SK-MEL-5 (cell line): ENCODE measurements around the gene CLHC1. TPM values are rescaled to one million over a fixed set of nuclear protein-coding genes. Genes with fewer than 3 reads are reported as not detected.
"Not testable (repeated sequence)": the region's sequence is repeated elsewhere in the genome, so short reads cannot be mapped to it uniquely, and the experiment has no call there.

Experiments
- DNase-seq: peaks from one replicate; pipeline ENCODE4 v3.0.0-alpha.2; 2016; ENCODE audit warnings: low read depth, low spot score
- in situ Hi-C: cut with HindIII; loops from 2 replicates; pipeline ENCODE4 v1.10.0; 2016; ENCODE audit warnings: low sequenced_read_pairs, high pct_unique_total_duplicates, low pct_unique_long_range_greater_than_20kb
- polyA plus RNA-seq, 2 experiments: library from polyadenylated mRNA; depleted of rRNA; stranded (reverse); fragments of >200 nt; gene quantifications; 2 replicates each; pipeline ENCODE4 v1.2.3, GENCODE V29; 2015
- total RNA-seq: library from RNA; depleted of rRNA; stranded (reverse); fragments of >200 nt; shearing (Covaris generic); gene quantifications from 2 replicates; pipeline ENCODE4 v1.2.3, GENCODE V29; 2014; rRNA removed

The CLHC1 gene
- 7.1 and 7.9 TPM in 2 replicates for total RNA-seq
- 3.7 and 4.0 TPM in 2 replicates for polyA plus RNA-seq (2015; cell fraction: cytosol; rRNA removed)
- polyA plus RNA-seq (2015; cell fraction: nucleus; rRNA removed) = 81.5 and 82.1 TPM in 2 replicates

DNA sequence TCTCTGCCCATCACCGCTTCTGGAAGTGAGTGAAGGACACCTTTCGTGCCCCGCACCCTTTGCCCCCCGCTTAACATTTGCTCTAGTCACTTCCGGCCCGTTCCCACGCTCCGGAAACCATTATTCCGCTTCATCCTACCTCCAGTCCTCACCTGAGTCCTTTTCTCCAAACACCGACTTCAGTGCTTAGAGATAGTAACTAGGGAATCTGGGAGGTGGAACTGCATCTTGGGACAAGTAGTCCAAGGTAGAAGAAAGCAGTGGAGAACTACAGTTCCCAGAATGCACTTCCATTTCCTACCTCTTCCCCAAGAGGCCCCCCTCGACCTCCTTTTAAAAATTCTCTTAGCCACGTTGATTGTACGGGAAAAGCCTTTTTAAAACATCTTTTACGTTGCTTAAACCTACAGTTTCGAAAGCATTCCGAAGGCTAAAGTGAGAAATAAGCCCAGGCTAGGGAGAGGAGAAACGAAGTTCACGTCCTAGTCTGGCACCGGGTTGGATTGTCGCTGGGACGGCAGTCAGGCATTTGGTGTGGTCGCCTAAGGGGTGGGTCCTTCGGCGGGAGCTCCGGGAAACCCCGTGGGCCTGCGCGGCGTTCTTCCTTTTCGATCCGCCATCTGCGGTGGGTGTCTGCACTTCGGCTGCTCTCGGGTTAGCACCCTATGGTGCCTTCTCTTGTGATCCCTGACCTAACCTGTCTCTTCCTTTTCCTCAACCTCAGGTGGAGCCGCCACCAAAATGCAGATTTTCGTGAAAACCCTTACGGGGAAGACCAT is at the start of gene CLHC1, which contains the start of gene RPS27A:
TSS of gene CLHC1 (minus strand) at position 210 of the 779 bp plus-strand sequence. CDS start 9,882 bp downstream, outside the sequence.
TSS of gene RPS27A (plus strand) at position 605 of the 779 bp plus-strand sequence. CDS start at position 742, 137 bp downstream.
- in situ Hi-C loops = no loop called here
- DNase-seq = peak; percentile 97

DNA sequence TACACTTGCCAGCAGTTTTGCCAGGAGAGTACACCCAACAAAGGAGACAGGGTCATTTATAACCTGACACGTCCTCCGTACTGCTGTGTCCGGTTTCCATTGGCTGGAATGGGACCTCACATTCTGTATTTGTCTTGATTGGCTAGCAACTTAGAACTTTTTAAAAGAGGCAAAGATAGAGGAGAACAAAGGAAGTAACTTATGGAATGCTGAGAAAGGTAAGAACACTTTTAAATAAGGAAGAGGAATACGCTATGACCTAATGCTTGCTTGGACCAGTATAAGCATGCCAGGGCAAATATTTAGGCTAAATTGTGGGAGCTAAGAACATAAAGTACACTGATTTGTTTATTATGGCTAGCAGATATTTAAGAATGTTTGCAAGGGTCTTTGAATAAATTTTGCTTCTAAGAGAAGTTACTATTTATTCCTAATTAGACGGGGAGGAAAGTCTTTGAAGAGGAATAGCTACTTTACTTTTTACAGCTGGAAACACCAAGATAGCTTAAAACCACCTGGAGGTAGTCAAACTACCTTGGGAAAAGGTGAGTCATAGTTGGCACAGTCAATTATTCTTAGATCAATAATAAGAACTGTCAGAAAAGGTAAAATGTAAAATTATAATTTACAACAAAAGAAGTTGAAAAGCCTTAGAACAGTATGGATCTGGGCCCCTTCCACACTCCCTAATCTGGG is 48.9 kb upstream of the CLHC1 start:
- in situ Hi-C loops, DNase-seq: not testable (repeated sequence)

DNA sequence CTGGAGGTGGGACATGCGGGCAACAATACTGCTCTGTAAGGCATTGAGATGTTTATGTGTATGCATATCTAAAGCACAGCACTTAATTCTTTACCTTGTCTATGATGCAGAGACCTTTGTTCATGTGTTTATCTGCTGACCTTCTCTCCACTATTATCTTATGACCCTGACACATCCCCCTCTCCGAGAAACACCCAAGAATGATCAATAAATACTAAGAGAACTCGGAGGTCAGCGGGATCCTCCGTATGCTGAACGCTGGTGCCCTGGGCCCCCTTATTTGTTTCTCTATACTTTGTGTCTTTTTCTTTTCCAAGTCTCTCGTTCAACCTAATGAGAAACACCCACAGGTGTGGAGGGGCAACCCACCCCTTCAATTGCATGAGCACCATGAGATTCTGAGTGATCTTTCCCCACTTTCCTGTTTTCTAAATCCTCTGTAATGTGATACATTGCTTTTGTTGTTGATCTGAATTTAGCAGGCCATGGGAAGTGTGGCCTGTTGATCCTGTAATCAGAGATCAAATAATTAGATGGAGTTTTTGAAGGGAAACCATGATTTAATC is 47.8 kb upstream of the CLHC1 start:
- peak; percentile 60 for DNase-seq
- in situ Hi-C loops = not testable (repeated sequence)

DNA sequence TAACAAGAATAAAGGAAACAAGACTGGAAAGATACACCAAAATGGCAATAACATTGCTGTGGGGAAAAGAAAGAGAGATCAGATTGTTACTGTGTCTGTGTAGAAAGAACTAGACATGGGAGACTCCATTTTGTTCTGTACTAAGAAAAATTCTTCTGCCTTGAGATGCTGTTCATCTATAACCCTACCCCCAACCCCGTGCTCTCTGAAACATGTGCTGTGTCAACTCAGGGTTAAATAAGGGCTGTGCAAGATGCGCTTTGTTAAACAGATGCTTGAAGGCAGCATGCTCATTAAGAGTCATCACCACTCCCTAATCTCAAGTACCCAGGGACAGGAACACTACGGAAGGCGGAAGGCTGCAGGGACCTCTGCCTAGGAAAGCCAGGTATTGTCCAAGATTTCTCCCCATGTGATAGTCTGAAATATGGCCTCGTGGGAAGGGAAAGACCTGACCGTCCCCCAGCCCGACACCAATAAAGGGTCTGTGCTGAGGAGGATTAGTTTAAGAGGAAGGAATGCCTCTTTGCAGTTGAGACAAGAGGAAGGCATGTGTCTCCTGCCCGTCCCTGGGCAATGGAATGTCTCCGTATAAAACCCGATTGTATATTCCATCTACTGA is 47.2 kb upstream of the CLHC1 start:
- in situ Hi-C loops = not testable (repeated sequence)
- DNase-seq = peak; percentile 94

DNA sequence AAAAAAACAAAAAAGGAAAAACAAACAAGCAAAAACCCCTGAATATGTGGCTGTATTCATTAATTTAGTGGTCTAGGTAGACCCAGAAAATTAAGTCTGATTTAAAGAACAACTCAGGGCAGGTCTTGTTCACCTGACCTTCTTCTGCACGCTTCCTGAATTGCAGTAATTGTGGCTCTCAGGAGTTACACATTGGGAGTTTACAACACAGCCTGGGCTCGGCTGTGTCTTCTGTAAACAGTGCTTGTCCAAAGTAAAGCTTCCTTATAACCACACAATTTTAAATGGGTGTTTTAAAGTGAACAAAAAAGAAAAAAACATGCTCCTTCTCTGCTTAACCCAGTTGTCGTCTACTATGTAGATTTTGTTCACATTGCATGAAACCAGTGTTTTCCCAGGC is 45.2 kb upstream of the CLHC1 start:
- in situ Hi-C loops = no loop called here

DNA sequence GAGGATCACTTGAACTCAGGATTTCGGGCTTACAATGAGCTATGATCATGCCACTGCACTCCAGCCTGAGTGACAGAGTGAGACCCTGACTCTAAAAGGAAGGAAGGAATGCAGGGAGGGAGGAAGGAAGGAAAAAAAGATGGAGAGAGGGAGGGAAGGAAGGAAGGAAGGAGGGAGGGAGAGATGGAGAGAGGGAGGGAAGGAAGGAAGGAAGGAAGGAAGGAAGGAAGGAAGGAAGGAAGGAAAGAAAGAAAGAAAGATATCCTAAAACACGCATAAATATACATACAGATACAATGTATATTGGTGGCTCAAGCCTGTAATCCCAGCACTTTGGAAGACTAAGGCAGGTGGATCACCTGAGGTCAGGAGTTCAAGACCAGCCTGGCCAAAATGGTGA is 42.3 kb upstream of the CLHC1 start:
- in situ Hi-C loops, DNase-seq: not testable (repeated sequence)

More for the DNA sequence above, 45.2 kb upstream of the CLHC1 start:
- no peak for DNase-seq

DNA sequence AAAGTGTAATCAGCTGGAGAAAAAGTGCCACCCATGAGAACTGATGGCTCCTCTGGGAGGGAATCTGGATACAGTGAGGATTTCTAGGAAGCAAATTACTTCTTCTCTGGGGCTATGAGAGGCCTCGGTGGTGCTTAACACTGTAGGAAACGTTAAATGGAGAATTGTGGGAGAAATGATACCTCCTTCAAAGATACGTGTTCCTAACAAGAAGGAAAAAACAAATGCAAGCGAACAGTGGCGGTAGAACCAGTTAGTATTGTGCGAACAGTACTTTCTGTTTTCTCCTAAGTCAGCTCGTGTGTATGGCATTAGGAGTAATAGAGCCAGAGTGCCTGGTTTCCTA is 37.5 kb upstream of the CLHC1 start:
- in situ Hi-C loops = no loop called here
- peak; percentile 36 for DNase-seq

DNA sequence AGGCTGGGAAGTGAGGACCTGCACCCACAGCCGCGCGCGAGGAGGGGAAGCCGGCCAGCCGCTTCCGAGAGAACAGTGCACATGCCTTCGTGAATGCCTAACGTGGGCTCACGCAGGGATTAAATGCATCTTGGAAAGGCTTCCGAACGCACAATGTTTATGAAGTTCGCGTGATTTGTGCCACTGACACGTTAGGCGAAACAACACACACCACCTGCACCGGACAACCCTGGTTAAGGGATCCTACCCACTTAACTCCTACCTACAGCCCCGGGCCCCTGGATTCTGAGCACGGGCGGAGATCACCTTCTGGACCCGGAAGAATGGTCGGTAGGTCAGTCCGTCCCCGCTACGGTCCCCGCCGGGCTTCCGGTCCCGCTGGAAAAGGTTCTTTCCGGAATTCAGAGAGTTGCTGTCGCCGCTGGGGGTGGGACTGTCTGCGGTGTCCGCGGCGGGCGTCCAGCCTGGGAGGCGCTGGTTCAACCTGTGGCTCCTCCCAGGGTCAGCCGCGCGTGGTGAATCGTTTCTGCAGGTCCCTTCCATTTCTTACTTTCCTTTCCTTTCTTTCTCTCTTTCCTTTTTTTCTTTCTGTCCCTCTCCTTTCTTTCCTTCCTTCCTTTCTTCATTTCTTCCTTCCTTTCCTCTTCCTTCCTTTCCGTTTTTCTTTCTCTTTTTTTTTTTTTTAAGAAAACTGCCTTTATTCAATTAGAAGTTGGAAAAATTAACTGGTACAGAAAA is 37.0 kb upstream of the CLHC1 start, which contains the start of gene MTIF2:
TSS of gene MTIF2 (minus strand) at position 325 of the 738 bp plus-strand sequence. CDS start 5,373 bp downstream, outside the sequence.
- in situ Hi-C loops = no loop called here
- DNase-seq = peak; percentile 97

DNA sequence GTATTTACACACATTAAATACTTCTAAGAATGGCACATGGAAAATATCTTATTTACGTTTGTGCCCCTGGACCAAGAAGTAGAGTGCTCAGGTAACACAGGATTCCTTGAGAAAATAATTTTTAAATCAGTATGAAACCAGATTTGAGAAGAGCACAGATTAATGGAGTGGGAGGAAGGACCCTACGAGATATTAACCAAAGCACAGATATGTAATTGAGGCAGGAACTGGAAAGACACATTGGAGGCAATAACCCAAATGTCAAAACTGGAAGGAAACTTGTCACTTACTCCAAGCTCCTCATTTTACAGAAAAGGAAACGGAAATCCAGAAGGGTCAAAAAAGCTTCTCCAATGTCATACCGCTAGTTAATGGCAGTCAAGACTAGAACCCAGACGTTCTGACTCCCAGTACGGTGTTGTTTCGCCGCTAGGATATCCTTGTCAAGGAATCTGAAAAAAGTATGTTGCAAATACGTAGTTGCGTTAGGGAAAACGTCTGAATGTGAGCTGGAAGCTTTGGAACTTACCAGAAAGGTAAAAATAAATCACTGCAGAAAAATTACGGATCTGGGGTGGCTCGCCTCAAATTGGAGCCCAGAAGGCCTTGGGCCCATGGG is 36.3 kb upstream of the CLHC1 start:
- in situ Hi-C loops = no loop called here

DNA sequence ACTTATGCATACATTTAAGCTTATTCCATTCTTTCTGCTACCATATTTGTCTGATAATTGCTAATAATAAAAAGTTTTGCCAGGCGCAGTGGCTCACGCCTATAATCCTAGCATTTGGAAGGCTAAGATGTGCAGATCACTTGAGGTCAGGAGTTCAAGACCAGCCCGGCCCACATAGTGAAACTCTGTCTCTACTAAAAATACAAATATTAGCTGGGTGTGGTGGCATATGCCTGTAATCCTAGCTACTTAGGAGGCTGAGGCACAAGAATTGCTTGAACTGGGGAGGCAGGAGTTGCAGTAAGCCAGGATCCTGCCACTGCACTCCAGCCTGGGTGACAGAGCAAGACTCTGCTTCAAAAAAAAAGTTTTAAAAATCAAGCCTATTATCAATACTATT is 27.5 kb upstream of the CLHC1 start:
- DNase-seq, in situ Hi-C loops: not testable (repeated sequence)

More for the DNA sequence above, 36.3 kb upstream of the CLHC1 start:
- peak; percentile 28 for DNase-seq

DNA sequence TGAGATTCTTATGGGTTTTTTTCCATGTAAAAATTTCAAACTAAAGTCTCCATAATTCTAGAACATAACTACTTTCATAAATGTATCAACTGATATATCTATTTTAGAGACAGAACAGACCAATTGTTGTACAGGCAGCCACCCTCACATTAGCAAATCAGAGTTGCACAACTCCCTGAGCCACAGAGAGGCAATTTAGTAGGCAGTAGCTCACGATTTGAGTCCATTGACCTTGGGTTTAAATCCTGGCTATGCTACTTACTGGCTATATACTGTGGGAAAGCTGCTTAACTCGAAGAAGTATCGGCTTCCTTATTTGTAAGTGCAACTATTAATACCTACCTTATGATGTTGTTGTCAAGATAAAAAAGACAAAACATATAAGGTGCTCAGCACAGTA is 20.7 kb upstream of the CLHC1 start:
- in situ Hi-C loops = no loop called here
- DNase-seq = no peak

DNA sequence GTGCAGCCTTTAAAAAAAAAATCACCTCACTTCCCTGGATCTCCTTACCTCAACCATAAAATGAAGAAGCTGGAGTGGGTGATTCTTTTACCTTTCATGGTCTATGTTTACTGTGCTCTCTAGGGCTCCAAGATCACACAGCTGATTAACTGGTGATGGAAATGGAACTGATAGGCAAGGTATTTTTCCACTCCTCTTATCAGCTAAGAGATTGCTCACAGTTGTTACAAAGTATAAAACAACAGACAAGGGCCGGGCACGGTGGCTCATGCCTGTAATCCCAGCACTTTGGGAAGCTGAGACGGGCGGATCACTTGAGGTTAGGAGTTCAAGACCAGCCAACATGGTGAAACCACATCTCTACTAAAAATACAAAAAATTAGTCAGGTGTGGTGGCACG is 14.9 kb upstream of the CLHC1 start:
- DNase-seq = no peak
- in situ Hi-C loops = no loop called here

DNA sequence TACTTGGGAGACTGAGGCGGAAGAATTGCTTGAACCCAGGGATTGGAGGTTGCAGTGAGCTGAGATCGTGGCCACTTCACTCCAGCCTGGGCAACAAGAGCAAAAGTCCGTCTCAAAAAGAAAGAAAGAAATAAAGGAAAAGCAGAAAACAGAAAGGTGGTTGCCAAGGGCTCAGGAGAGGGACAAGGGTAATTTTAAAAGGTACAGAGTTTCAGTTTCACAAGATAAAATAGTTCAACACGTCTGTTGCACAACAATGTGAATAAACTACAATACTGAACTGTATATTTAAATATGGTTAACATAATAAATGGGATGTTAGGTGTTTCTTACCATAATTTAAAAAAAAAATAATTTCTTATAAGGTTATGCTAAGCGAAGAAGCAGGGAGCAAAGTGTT is 13.3 kb upstream of the CLHC1 start:
- in situ Hi-C loops = no loop called here

DNA sequence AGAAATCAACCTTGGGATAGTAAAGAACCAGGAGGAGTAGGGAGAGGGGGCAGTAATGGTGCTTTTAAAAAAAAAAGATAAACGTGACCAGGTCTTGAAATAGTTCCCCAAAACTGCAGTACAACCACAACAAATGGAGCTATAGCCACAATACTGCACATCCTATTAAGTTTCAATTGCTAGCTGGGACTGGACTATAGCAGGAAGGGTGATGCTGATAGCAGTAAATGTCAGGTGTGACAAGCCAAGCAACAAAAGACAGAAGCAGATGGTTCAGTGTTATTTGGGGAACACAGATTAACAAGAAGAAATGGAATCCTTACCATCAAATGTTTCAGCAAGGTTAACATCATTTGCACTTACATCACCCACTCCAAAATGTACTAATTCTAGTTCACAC is 10.5 kb upstream of the CLHC1 start:
- in situ Hi-C loops = no loop called here
- no peak for DNase-seq

More for the DNA sequence above, 13.3 kb upstream of the CLHC1 start:
- DNase-seq = no peak

DNA sequence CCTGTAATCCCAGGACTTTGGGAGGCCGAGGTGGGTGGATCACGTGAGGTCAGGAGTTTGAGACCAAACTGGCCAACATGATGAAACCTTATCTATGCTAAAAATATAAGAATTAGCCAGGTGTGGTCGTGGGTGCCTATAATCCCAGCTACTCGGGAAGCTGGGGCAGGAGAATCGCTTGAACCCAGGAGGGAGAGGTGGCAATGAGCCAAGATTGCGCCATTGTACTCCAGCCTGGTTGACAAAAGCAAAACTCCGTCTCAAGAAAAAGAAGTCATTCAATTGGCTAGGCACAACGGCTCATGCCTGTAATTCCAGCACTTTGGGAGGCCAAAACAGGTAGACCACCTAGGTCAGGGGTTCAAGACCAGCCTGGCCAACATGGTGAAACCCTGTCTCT is 9.5 kb upstream of the CLHC1 start:
- DNase-seq, in situ Hi-C loops: not testable (repeated sequence)

DNA sequence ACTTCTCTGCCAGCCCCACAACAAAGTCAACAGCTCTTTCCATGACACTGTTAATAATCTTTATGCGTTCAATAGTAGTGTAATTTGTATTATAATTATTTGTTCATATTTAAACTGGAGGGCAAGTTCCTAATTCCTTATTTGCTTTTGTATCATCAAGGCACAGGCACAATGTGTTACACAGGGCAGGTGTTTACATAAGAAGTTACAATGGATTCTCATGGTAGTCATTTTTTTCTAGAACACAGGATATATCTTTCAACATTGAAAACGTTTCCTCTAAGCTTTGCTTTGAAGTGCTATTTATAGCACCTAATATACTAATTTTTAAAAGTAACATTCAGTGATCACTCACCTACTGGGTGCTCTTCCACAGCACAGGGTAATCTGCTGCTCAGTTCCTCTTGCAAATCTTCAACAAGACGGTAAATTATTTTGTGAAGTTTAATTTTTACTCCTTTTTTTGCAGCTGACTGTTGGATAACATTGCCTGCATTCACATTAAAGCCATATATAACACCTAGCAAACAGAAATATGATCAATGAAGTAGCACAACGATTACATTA is 7.6 kb upstream of the CLHC1 start:
- in situ Hi-C loops = no loop called here
- DNase-seq = no peak
